ENCODE data around the gene TRPM8. TPM values are rescaled to one million over a fixed set of nuclear protein-coding genes. Genes with fewer than 3 reads are reported as not detected.

Gene TRPM8
- total and polyA plus RNA-seq, 2 of the 8 experiments (the other 6 are each of a cell fraction or from before 2014, with no cell fraction given), result 0.18 to 0.54 TPM

DNA sequence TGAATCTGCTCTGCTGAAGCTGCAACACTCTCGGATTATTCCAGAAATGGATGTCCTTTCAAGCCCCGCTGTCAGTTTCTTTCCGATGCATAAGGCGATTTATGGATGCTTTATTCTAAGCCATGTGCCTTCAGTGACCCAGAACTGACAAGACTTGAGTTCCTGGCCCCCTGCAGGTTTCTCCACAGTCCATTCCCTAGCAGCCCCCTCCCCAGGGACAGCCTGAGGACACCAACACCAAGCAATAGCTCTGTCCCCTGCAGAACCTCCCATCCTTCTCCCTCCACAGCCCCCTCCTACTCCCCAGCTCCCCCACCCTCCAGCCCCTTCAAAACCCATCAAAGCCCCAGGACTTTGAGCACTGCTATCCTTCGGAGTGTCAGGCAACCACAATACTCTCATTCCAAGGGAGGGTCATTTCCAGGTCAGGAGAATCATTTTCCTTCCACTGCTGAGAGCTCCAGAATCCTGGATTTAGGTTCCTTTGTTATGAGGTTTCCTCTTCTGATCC, 108.8 kb downstream of the TRPM8 start:
- Histone ChIP-seq H3K18ac (ENCODE audit: extremely low read depth, low read length) (no peak overlapping the region), H4K20me1 (replicated peaks in 1 of 2; ENCODE audit: control insufficient read depth in 1 of 2, insufficient read depth in 2 of 2, low read length in 2 of 2) (no peaks in the 10 kb centered on the region), H3K79me2 (ENCODE audit: control insufficient read depth in 1 of 2, insufficient read depth in 2 of 2, low read length in 2 of 2) (no peaks in the 10 kb centered on the region), H4K5ac (ENCODE audit: insufficient read length, low read depth, low read length) (no peak overlapping the region), H3K36me3 (ENCODE audit: control insufficient read depth in 2 of 4, insufficient read depth in 4 of 4, low read length in 3 of 4) (no peaks in the 10 kb centered on the region), H3K56ac (replicated peaks; ENCODE audit: insufficient read length, low read depth, low read length) (no peak overlapping the region), H3K23me2 (ENCODE audit: low read depth, low read length) (no peaks in the 10 kb centered on the region), H2BK20ac (ENCODE audit: low read length) (no peak overlapping the region), H2BK120ac (replicated peaks; ENCODE audit: low read depth, low read length) (no peak overlapping the region), H3K14ac (ENCODE audit: insufficient read length) (no peak overlapping the region), H2BK15ac (ENCODE audit: low read length) (no peak overlapping the region), H3K9me3 (ENCODE audit: insufficient read depth in 2 of 2, low read depth in 1 of 2, low read length in 1 of 2) (peaks cover 6 to 15% of the 10 kb centered on the region in 2 experiments; a peak in 2 of 4 replicates), H3K4me3 (ENCODE audit: extremely low read depth in 1 of 4, insufficient read depth in 2 of 4, low read depth in 3 of 4, low read length in 4 of 4) (no peak overlapping the region), H2AK5ac (ENCODE audit: low read depth, low read length) (no peak overlapping the region), H3K27me3 (replicated peaks in 1 of 4; ENCODE audit: control insufficient read depth in 3 of 4, extremely low read depth in 1 of 4, insufficient read depth in 3 of 4, low read length in 3 of 4) (no peaks in the 10 kb centered on the region), H3K9ac (replicated peaks in 1 of 4; ENCODE audit: extremely low read depth in 1 of 4, low read depth in 3 of 4, low read length in 3 of 4) (no peak overlapping the region), H2BK5ac (ENCODE audit: low read depth, low read length) (no peak overlapping the region), H3K23ac (ENCODE audit: insufficient read length) (no peak overlapping the region), H4K91ac (replicated peaks; ENCODE audit: insufficient read length, low read length) (no peak overlapping the region), H4K8ac (ENCODE audit: extremely low read depth, insufficient read depth, low read length) (no peak overlapping the region), H2AFZ (ENCODE audit: low read length) (no peak overlapping the region), H3K4ac (replicated peaks; ENCODE audit: insufficient read length, low read depth, low read length) (no peak overlapping the region), H3K27ac (ENCODE audit: low read depth, low read length) (no peak overlapping the region), H2BK12ac (ENCODE audit: low read depth, low read length) (no peak overlapping the region), H3K4me1 (replicated peaks in 1 of 4; ENCODE audit: control insufficient read depth in 3 of 4, insufficient read depth in 4 of 4, low read length in 3 of 4) (no peaks in the 10 kb centered on the region), H3K4me2 (ENCODE audit: insufficient read depth in 1 of 2, low read depth in 2 of 2, low read length in 2 of 2) (no peak overlapping the region), H3K79me1 (ENCODE audit: low read depth, low read length) (no peaks in the 10 kb centered on the region)
- ChIA-PET POLR2A (ENCODE audit: partially characterized antibody) (no interaction called here), CTCF (ENCODE audit: partially characterized antibody) (interaction anchor here (0.6 to 1.2 kb wide), 2 partner anchors 9 to 76 kb away, joined by 3 read pairs; no protein-coding TSS in a partner anchor)
- DNase-seq (ENCODE audit: low read depth in 1 of 2, low spot score in 2 of 2) (no peak), FAIRE-seq (no peak)
- 84% methylated on average over 5 of the region's 5 CpGs; no CpG with 5 or more reads in 1 of the 2 experiments for WGBS, 2 experiments (ENCODE audit: extremely low coverage in 1 of 2, insufficient coverage in 1 of 2, insufficient read length in 1 of 2, insufficient replicate concordance in 2 of 2, low coverage in 1 of 2, low lambda C conversion rate in 2 of 2, missing lambda C conversion rate in 1 of 2)
- TF ChIP-seq POLR2A (IDR thresholded peaks at IDR 0.05; ENCODE audit: control extremely low read depth in 1 of 2, low read depth in 2 of 2, low read length in 2 of 2) (no peak), EZH2 (IDR thresholded peaks at IDR 0.05; ENCODE audit: low read depth, low read length, severe bottlenecking) (no peak), MAX (IDR thresholded peaks at IDR 0.05) (no peak), RXRA (IDR thresholded peaks at IDR 0.05; ENCODE audit: insufficient read depth, low read depth, low read length) (no peak), SIN3A (conservative IDR thresholded peaks at IDR 0.05 in 1 of 2, IDR thresholded peaks at IDR 0.05 in 1 of 2; ENCODE audit: low read depth in 1 of 2, low read length in 2 of 2) (no peak), SAP30 (IDR thresholded peaks at IDR 0.05; ENCODE audit: insufficient read depth, insufficient replicate concordance, low read length) (no peak), FOSL1 (IDR thresholded peaks at IDR 0.05; ENCODE audit: insufficient read depth, low read depth, low read length) (no peak), CHD1 (IDR thresholded peaks at IDR 0.05; ENCODE audit: low read depth, low read length) (no peak), TAF7 (optimal IDR thresholded peaks at IDR 0.05; ENCODE audit: borderline replicate concordance, low read depth, low read length) (no peak), KDM1A (IDR thresholded peaks at IDR 0.05; ENCODE audit: borderline replicate concordance, low read length) (no peak), RAD21 (IDR thresholded peaks at IDR 0.05 in 1 of 2, conservative IDR thresholded peaks at IDR 0.05 in 1 of 2; ENCODE audit: low read depth in 2 of 2, low read length in 2 of 2) (no peak)
